HepG2 (cell line): ENCODE measurements around the gene TXNL4B. TPM values are rescaled to one million over a fixed set of nuclear protein-coding genes. Genes with fewer than 3 reads are reported as not detected.

Experiments used
- BCL6 ChIP-seq: IDR thresholded peaks from 2 replicates; pipeline ENCODE4 v1.6.1; 2016; ENCODE audit warnings: missing genetic modification reagents, missing compliant biosample characterization
- CBX5 ChIP-seq: sonication (generic); formaldehyde crosslinking; IDR thresholded peaks from 2 replicates; pipeline ENCODE4 v1.4.0; 2020; ENCODE audit warnings: missing genetic modification reagents, borderline replicate concordance
- CENPT ChIP-seq: sonication (generic); formaldehyde crosslinking; IDR thresholded peaks from 2 replicates; pipeline ENCODE4 v1.8.0; 2022; ENCODE audit warnings: low read depth, mild to moderate bottlenecking, moderate library complexity, missing genetic modification reagents
- FOSL2 ChIP-seq: sonication (generic); formaldehyde crosslinking; IDR thresholded peaks from 2 replicates; pipeline ENCODE4 v1.4.0; 2020; ENCODE audit warnings: missing genetic modification reagents
- JDP2 ChIP-seq: sonication (generic); formaldehyde crosslinking; IDR thresholded peaks from 2 replicates; pipeline ENCODE4 v1.8.1; 2022; ENCODE audit warnings: missing genetic modification reagents, borderline replicate concordance
- KDM4B ChIP-seq: sonication (generic); formaldehyde crosslinking; IDR thresholded peaks from 2 replicates; pipeline ENCODE4 v1.4.0; 2020; ENCODE audit warnings: missing genetic modification reagents
- KLF9 ChIP-seq: IDR thresholded peaks from 2 replicates; pipeline ENCODE4 v1.6.1; 2016; ENCODE audit warnings: low read depth
- MIER3 ChIP-seq: IDR thresholded peaks from 2 replicates; pipeline ENCODE4 v1.6.1; 2016; ENCODE audit warnings: missing compliant biosample characterization, borderline replicate concordance
- POLR2A ChIP-seq, 2 experiments: IDR thresholded peaks; 2 replicates each; pipeline ENCODE4 v1.6.1; 2011; ENCODE audit warnings: low read depth in 2 of 2, low read length in 2 of 2, mild to moderate bottlenecking in 1 of 2, moderate library complexity in 1 of 2; ENCODE audit not compliant: insufficient read depth in 1 of 2
- PPARG ChIP-seq: conservative IDR thresholded peaks from 2 replicates; pipeline ENCODE4 v1.6.1; 2016; ENCODE audit warnings: missing biosample characterization, missing genetic modification reagents
- RFX3 ChIP-seq: IDR thresholded peaks from 2 replicates; pipeline ENCODE4 v1.6.1; 2016; ENCODE audit warnings: missing biosample characterization, missing genetic modification reagents
- SMAD3 ChIP-seq: sonication (generic); formaldehyde crosslinking; IDR thresholded peaks from 2 replicates; pipeline ENCODE4 v1.4.0; 2020; ENCODE audit warnings: missing genetic modification reagents
- TEAD3 ChIP-seq: optimal IDR thresholded peaks from 2 replicates; pipeline ENCODE3; 2016; ENCODE audit warnings: borderline replicate concordance
- WIZ ChIP-seq: sonication (generic); formaldehyde crosslinking; IDR thresholded peaks from 2 replicates; pipeline ENCODE4 v1.5.1; 2020; ENCODE audit warnings: mild to moderate bottlenecking, missing genetic modification reagents
- ZBTB33 ChIP-seq: sonication (generic); formaldehyde crosslinking; IDR thresholded peaks from 2 replicates; pipeline ENCODE4 v1.4.0; 2020; ENCODE audit warnings: missing genetic modification reagents
- ZBTB38 ChIP-seq: sonication (generic); formaldehyde crosslinking; IDR thresholded peaks from 2 replicates; pipeline ENCODE4 v1.5.1; 2020; ENCODE audit warnings: mild to moderate bottlenecking, missing genetic modification reagents
- ZIK1 ChIP-seq: sonication (generic); formaldehyde crosslinking; IDR thresholded peaks from 2 replicates; pipeline ENCODE4 v1.5.0; 2020; ENCODE audit warnings: mild to moderate bottlenecking, low read depth, missing genetic modification reagents, borderline replicate concordance
- ZNF256 ChIP-seq: sonication (generic); formaldehyde crosslinking; conservative IDR thresholded peaks from 2 replicates; pipeline ENCODE4 v1.4.0; 2020; ENCODE audit warnings: missing genetic modification reagents
- ZNF264 ChIP-seq: sonication (generic); formaldehyde crosslinking; IDR thresholded peaks from 2 replicates; pipeline ENCODE4 v1.4.0; 2020; ENCODE audit warnings: missing genetic modification reagents
- ZNF34 ChIP-seq: sonication (generic); formaldehyde crosslinking; IDR thresholded peaks from 2 replicates; pipeline ENCODE4 v1.4.0; 2020; ENCODE audit warnings: mild to moderate bottlenecking, missing genetic modification reagents, borderline replicate concordance
- ZNF646 ChIP-seq: sonication (generic); formaldehyde crosslinking; IDR thresholded peaks from 2 replicates; pipeline ENCODE4 v1.9.0; 2021; ENCODE audit warnings: mild to moderate bottlenecking, missing genetic modification reagents
- ZSCAN20 ChIP-seq: sonication (generic); formaldehyde crosslinking; IDR thresholded peaks from 2 replicates; pipeline ENCODE4 v1.4.0; 2020; ENCODE audit warnings: missing genetic modification reagents, mild to moderate bottlenecking, borderline replicate concordance
- polyA plus RNA-seq, 8 experiments: library from polyadenylated mRNA; depleted of rRNA in 3 of 8; stranded (reverse) in 7 of 8; unstranded in 1 of 8; fragments of >200 nt; fragmentation: Illumina TruSeq in 4 of 8; extraction: Trizol in 4 of 8; gene quantifications; 2 replicates each; pipeline versions ENCODE4 v1.2.1 to v1.2.3, GENCODE V29; 2011 to 2016; ENCODE audit warnings: low read depth in 4 of 8, missing spikeins in 1 of 8, mixed read lengths in 1 of 8; ENCODE audit not compliant: insufficient read depth in 1 of 8
- total RNA-seq, 5 experiments: library from RNA; depleted of rRNA; stranded (reverse); fragments of >200 nt; fragmentation: Illumina TruSeq; extraction: Trizol; gene quantifications; 2 replicates each; pipeline ENCODE4 v1.2.3, GENCODE V29; 2016; ENCODE audit warnings: low read depth in 1 of 5
- TF ChIP-seq, protein P1 (sequence below): sonication (generic); formaldehyde crosslinking; IDR thresholded peaks from 2 replicates; pipeline ENCODE4 v1.5.0; 2020; ENCODE audit warnings: mild to moderate bottlenecking, missing genetic modification reagents

The TXNL4B gene
- total and polyA plus RNA-seq, 2 of the 13 experiments (the other 11 are each of a cell fraction or from before 2014, with no cell fraction given), result 17.4 to 18.3 TPM

GRCh38 chr16:72064361-72064894, 29.0 kb downstream of the TXNL4B start (continued):
- TF ChIP-seq JDP2 (no peak), KDM4B (no peak), TEAD3 (peak; percentile 32), RFX3 (CRISPR knock-in tag) (peak; percentile 18; the same call in 1 of the 2 replicates), ZIK1 (no peak), FOSL2 (CRISPR knock-in tag) (no peak), BCL6 (CRISPR knock-in tag) (no peak), ZSCAN20 (no peak), PPARG (CRISPR knock-in tag) (no peak), MIER3 (CRISPR knock-in tag) (no peak), ZBTB38 (CRISPR knock-in tag) (peak; percentile 55), ZNF264 (CRISPR knock-in tag) (no peak), ZNF646 (CRISPR knock-in tag) (no peak), CBX5 (no peak), ZBTB33 (peak; percentile 11; the same call in 1 of the 2 replicates), CENPT (no peak), ZNF256 (CRISPR knock-in tag) (no peak), ZNF34 (CRISPR knock-in tag) (no peak), WIZ (CRISPR knock-in tag) (no peak), SMAD3 (no peak), KLF9 (CRISPR knock-in tag) (no peak), POLR2A (IDR thresholded peaks at IDR 0.05; ENCODE audit: insufficient read depth in 1 of 2, low read depth in 2 of 2, low read length in 2 of 2) (0 out of 4 replicates have a peak, but pooled peaks of 1 of the 2 experiments have one; percentile 15)
- TF ChIP-seq, protein P1, sequence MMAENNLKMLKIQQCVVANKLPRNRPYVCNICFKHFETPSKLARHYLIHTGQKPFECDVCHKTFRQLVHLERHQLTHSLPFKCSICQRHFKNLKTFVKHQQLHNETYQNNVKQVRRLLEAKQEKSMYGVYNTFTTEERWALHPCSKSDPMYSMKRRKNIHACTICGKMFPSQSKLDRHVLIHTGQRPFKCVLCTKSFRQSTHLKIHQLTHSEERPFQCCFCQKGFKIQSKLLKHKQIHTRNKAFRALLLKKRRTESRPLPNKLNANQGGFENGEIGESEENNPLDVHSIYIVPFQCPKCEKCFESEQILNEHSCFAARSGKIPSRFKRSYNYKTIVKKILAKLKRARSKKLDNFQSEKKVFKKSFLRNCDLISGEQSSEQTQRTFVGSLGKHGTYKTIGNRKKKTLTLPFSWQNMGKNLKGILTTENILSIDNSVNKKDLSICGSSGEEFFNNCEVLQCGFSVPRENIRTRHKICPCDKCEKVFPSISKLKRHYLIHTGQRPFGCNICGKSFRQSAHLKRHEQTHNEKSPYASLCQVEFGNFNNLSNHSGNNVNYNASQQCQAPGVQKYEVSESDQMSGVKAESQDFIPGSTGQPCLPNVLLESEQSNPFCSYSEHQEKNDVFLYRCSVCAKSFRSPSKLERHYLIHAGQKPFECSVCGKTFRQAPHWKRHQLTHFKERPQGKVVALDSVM (CRISPR knock-in tag), result no peak
